Nephron progenitor cell (in vitro differentiated cells): ENCODE results near the gene MACROH2A2.
A peak's percentile ranks its signal among the peaks of the same experiment; 100 is the strongest.
"Not testable (repeated sequence)": the region's sequence is repeated elsewhere in the genome, so short reads cannot be mapped to it uniquely, and the experiment has no call there.

Experiments used
- DNase-seq: peaks from one replicate; pipeline ENCODE4 v3.0.0; 2021
- H3K27ac Mint-ChIP-seq: 2 replicates; pipeline ENCODE4 v1.8.0; 2021; ENCODE audit warnings: mild to moderate bottlenecking, moderate library complexity, mixed read lengths
- H3K27me3 Mint-ChIP-seq: 2 replicates; pipeline ENCODE4 v1.8.0; 2021; ENCODE audit warnings: mild to moderate bottlenecking, low read depth, mixed read lengths; ENCODE audit not compliant: poor library complexity
- H3K36me3 Mint-ChIP-seq: 2 replicates; pipeline ENCODE4 v1.8.0; 2021; ENCODE audit warnings: low read depth, mixed read lengths
- H3K4me1 Mint-ChIP-seq: 2 replicates; pipeline ENCODE4 v1.8.0; 2021; ENCODE audit warnings: mixed read lengths
- H3K4me3 Mint-ChIP-seq: 2 replicates; pipeline ENCODE4 v1.8.0; 2021; ENCODE audit warnings: mild to moderate bottlenecking, moderate library complexity, mixed read lengths
- H3K9me3 Mint-ChIP-seq: 2 replicates; pipeline ENCODE4 v1.8.0; 2021; ENCODE audit warnings: mild to moderate bottlenecking, moderate library complexity, mixed read lengths
- TF ChIP-seq, protein P1 (sequence below): fragments of 200-600 bp; sonication (generic); IDR thresholded peaks from 2 replicates; pipeline ENCODE4 v1.5.0; 2021; ENCODE audit warnings: antibody characterized with exemption

The MACROH2A2 gene

DNA sequence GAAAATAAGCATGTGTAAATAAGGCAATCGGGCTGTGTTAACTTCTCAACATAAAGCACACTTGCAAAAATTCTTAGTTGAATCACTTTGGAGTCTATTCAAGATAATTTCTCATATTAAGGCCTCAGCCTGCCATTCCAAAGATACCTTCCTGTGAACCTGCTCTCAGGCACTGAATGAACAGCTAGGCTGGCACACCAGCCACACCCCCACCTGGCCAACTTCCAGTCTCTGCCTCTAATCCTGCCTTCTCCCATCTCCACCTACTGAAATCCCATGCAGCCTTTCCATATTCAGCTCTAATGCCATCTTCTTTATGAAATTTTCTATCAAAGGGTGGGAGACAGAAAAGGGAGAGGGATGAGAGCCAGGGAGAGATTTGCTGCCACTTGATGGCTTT is 17.1 kb upstream of the MACROH2A2 start:
- H3K36me3 Mint-ChIP-seq, result peaks cover 13% of the 10 kb centered on the region
- H3K4me1 Mint-ChIP-seq, result peaks cover 12% of the 10 kb centered on the region
- H3K4me3 Mint-ChIP-seq, result no peak overlapping the region
- DNase-seq, result no peak
- no peak overlapping the region for H3K27ac Mint-ChIP-seq
- H3K27me3 Mint-ChIP-seq, result peaks cover under 1% of the 10 kb centered on the region
- TF ChIP-seq, protein P1, sequence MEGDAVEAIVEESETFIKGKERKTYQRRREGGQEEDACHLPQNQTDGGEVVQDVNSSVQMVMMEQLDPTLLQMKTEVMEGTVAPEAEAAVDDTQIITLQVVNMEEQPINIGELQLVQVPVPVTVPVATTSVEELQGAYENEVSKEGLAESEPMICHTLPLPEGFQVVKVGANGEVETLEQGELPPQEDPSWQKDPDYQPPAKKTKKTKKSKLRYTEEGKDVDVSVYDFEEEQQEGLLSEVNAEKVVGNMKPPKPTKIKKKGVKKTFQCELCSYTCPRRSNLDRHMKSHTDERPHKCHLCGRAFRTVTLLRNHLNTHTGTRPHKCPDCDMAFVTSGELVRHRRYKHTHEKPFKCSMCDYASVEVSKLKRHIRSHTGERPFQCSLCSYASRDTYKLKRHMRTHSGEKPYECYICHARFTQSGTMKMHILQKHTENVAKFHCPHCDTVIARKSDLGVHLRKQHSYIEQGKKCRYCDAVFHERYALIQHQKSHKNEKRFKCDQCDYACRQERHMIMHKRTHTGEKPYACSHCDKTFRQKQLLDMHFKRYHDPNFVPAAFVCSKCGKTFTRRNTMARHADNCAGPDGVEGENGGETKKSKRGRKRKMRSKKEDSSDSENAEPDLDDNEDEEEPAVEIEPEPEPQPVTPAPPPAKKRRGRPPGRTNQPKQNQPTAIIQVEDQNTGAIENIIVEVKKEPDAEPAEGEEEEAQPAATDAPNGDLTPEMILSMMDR, result no peak
- H3K9me3 Mint-ChIP-seq, result peaks cover 33% of the 10 kb centered on the region

DNA sequence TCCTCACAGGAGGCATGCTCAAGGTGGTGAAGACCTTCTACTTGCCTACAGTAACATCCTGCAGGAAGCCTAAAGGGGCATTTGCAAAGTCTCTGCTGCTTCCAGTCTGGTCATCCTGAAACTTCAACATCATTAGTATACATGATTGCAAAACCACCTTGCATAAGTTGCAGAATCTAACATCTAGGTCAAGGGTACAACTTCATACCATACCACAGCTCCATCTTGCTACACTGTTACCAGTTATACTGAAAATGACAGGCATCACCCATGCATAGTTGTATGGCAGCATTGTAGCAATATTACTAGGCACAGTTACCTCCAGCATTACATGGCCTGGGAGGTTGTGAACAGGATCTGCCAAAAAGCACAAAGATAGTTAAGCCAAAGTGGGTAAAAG is 13.7 kb upstream of the MACROH2A2 start:
- Mint-ChIP-seq H3K27me3 (peaks cover 8% of the 10 kb centered on the region), H3K36me3 (peaks cover 17% of the 10 kb centered on the region), H3K4me3 (no peak overlapping the region), H3K27ac (no peak overlapping the region), H3K4me1 (peaks cover 12% of the 10 kb centered on the region), H3K9me3 (peaks cover 52% of the 10 kb centered on the region)
- TF ChIP-seq, protein P1, result no peak
- DNase-seq, result no peak

DNA sequence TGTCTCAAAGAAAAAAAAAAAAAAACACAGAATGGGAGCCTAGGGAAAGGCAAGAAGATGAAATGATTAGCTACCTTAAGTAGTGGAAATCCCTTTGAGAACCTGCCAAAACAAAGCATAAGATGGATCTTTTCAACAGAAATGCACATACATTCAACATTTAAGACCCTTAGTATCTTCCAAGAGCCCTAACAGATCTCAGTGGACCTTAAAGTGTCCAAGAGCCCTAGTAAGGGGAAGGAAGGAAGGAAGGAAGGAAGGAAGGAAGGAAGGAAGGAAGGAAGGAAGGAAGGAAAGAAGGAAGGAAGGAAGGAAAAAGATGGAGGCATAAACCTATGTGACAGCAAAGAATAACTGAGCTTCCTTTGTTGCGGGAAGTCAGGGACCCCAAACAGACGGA is 11.6 kb upstream of the MACROH2A2 start:
- no peak overlapping the region for H3K4me3 Mint-ChIP-seq
- TF ChIP-seq, protein P1, result no peak
- H3K27ac Mint-ChIP-seq, result no peak overlapping the region
- peaks cover 56% of the 10 kb centered on the region for H3K9me3 Mint-ChIP-seq
- no peak for DNase-seq
- H3K4me1 Mint-ChIP-seq, result no peaks in the 10 kb centered on the region
- H3K36me3 Mint-ChIP-seq, result peaks cover 17% of the 10 kb centered on the region
- peaks cover 8% of the 10 kb centered on the region for H3K27me3 Mint-ChIP-seq

DNA sequence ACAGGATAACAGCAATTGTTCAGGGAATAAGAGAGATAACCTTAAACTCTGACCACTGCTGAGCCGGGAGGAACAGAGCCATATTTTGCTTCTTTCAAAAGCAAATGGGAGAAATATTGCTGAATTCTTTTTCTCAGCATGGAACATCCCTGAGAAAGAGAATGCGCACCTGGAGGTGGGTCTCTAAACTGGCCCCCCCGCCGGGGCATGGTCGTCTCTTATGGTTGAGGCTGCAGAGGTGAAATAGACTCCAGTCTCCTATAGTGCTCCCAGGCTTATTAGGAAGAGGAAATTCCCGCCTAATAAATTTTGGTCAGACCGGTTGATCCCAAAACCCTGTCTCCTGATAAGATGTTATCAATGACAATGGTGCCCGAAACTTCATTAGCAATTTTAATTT is 10.9 kb upstream of the MACROH2A2 start:
- not testable (repeated sequence) for H3K27ac Mint-ChIP-seq, H3K4me3 Mint-ChIP-seq, H3K27me3 Mint-ChIP-seq, H3K4me1 Mint-ChIP-seq, DNase-seq
- Mint-ChIP-seq H3K9me3 (peaks cover 56% of the 10 kb centered on the region), H3K36me3 (peaks cover 17% of the 10 kb centered on the region)

DNA sequence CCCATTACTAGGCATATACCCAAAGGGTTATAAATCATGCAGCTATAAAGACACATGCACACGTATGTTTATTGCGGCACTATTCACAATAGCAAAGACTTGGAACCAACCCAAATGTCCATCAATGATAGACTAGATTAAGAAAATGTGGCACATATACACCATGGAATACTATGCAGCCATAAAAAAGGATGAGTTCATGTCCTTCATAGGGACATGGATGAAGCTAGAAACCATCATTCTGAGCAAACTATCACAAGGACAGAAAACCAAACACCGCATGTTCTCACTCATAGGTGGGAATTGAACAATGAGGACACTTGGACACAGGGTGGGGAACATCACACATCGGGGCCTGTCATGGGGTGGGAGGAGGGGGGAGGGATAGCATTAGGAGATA is 5.6 kb upstream of the MACROH2A2 start:
- H3K27ac Mint-ChIP-seq, DNase-seq, H3K36me3 Mint-ChIP-seq, H3K27me3 Mint-ChIP-seq, H3K4me3 Mint-ChIP-seq: not testable (repeated sequence)
- Mint-ChIP-seq H3K9me3 (peaks cover 20% of the 10 kb centered on the region), H3K4me1 (peaks cover 37% of the 10 kb centered on the region)

DNA sequence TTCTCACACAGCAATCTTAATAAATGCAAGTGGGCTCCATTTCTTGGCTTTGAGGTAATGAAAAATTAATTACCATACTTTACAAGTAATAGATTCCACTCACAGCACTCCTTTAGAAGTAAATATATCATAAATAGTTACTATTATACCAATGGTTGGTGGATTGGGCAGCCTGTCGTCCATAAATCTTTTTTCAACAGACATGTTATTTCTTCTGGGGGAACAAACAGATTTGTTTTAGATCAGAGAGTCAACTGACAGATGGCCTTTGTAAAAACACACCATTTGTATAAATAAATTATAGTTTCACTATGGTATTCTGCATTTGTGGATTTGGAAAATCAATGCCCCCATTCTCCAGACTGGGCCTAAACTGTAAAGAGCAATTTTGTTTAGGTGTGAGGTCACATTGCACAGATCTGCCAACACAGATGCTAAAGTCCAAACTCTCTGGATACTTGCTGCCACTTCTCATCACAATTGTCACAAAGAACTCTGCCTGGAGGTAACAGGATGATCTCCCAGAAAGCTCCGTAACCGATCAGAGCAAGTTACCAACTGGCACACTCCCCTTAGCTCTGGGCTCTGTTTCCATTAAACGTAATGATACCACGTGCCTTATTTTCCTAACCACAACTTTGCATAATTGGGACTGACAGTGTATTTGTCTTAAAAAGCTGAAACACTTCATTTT is 4.5 kb upstream of the MACROH2A2 start:
- Mint-ChIP-seq H3K9me3 (peaks cover 9% of the 10 kb centered on the region), H3K36me3 (no peaks in the 10 kb centered on the region), H3K4me3 (no peak overlapping the region), H3K27ac (peak overlapping the region; percentile 71), H3K4me1 (peaks cover 43% of the 10 kb centered on the region), H3K27me3 (no peaks in the 10 kb centered on the region)
- DNase-seq, result no peak
- TF ChIP-seq, protein P1, result no peak

DNA sequence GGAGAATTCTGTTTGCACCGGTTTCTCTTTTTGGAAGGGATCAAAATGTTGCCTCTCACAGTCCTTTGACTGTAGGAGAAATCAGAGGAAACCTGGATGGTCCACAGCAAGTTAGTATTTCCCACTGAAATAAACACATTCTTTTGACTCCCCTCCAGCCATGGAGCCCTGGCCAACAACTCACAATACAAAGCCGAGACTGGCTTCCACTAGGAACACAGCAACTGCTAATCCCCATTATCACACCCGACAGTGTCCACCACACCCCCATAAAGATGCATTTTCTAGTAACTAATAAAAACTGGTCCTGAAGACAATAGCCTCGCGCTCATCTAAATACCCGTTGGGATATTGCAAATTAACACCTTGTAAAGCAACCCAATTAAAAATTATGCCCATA is 798 bp upstream of the MACROH2A2 start:
- peak overlapping the region; percentile 99 for H3K27ac Mint-ChIP-seq
- peak overlapping the region; percentile 95 for H3K4me3 Mint-ChIP-seq
- H3K36me3 Mint-ChIP-seq, result peaks cover 3% of the 10 kb centered on the region
- no peak for DNase-seq
- TF ChIP-seq, protein P1, result no peak
- peaks cover 3% of the 10 kb centered on the region for H3K27me3 Mint-ChIP-seq
- peaks cover 66% of the 10 kb centered on the region for H3K4me1 Mint-ChIP-seq
- no peaks in the 10 kb centered on the region for H3K9me3 Mint-ChIP-seq
